ENCODE results near the gene TECR. TPM values are rescaled to one million over a fixed set of nuclear protein-coding genes. Genes with fewer than 3 reads are reported as not detected.

The TECR gene
- total and polyA plus RNA-seq, 2 of the 13 experiments (the other 11 are each of a cell fraction or from before 2014, with no cell fraction given) = 54.9 to 121 TPM

GRCh38 chr19:14529254-14530004 is at the start of gene TECR (continued):
- TF ChIP-seq AKNA (CRISPR knock-in tag; IDR thresholded peaks at IDR 0.05; ENCODE audit: borderline replicate concordance) (no peak), ZNF430 (CRISPR knock-in tag; IDR thresholded peaks at IDR 0.05) (peak; percentile 66; the same call in 1 of the 2 replicates), TOPORS (CRISPR knock-in tag; IDR thresholded peaks at IDR 0.05) (0 out of 2 replicates have a peak, but pooled peaks have one; percentile 66), MAZ (IDR thresholded peaks at IDR 0.05; ENCODE audit: borderline replicate concordance, low read depth, low read length) (peak; percentile 83; the same call in 1 of the 2 replicates), MAZ (CRISPR knock-in tag; IDR thresholded peaks at IDR 0.05; ENCODE audit: low read depth) (peak; percentile 72), SOX13 (IDR thresholded peaks at IDR 0.05) (no peak), SOX13 (CRISPR knock-in tag; conservative IDR thresholded peaks at IDR 0.05 in 1 of 2, IDR thresholded peaks at IDR 0.05 in 1 of 2) (no peak), ZNF7 (CRISPR knock-in tag; IDR thresholded peaks at IDR 0.05) (no peak), ZNF672 (CRISPR knock-in tag; IDR thresholded peaks at IDR 0.05) (0 out of 2 replicates have a peak, but pooled peaks have one; percentile 36), ZBTB38 (CRISPR knock-in tag; IDR thresholded peaks at IDR 0.05) (no peak), IKZF5 (CRISPR knock-in tag; IDR thresholded peaks at IDR 0.05) (0 out of 2 replicates have a peak, but pooled peaks have one; percentile 15), THAP8 (CRISPR knock-in tag; IDR thresholded peaks at IDR 0.05; ENCODE audit: borderline replicate concordance) (no peak; the same call in 1 of the 2 replicates), FOXK1 (CRISPR knock-in tag; IDR thresholded peaks at IDR 0.05; ENCODE audit: borderline replicate concordance, low read depth) (peak; percentile 14; the same call in 1 of the 2 replicates), POGK (CRISPR knock-in tag; conservative IDR thresholded peaks at IDR 0.05) (no peak; the same call in 1 of the 2 replicates), JDP2 (CRISPR knock-in tag; IDR thresholded peaks at IDR 0.05; ENCODE audit: borderline replicate concordance) (no peak), ZNF724P (CRISPR knock-in tag; IDR thresholded peaks at IDR 0.05; ENCODE audit: borderline replicate concordance) (peak; percentile 52; the same call in 1 of the 2 replicates)
- TF ChIP-seq, protein P1, sequence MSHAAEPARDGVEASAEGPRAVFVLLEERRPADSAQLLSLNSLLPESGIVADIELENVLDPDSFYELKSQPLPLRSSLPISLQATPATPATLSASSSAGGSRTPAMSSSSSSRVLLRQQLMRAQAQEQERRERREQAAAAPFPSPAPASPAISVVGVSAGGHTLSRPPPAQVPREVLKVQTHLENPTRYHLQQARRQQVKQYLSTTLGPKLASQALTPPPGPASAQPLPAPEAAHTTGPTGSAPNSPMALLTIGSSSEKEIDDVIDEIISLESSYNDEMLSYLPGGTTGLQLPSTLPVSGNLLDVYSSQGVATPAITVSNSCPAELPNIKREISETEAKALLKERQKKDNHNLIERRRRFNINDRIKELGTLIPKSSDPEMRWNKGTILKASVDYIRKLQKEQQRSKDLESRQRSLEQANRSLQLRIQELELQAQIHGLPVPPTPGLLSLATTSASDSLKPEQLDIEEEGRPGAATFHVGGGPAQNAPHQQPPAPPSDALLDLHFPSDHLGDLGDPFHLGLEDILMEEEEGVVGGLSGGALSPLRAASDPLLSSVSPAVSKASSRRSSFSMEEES (CRISPR knock-in tag; IDR thresholded peaks at IDR 0.05) = no peak; the same call in 1 of the 2 replicates
